ENCODE results near the gene CCDC60. TPM values are rescaled to one million over a fixed set of nuclear protein-coding genes. Genes with fewer than 3 reads are reported as not detected.

Gene CCDC60
- total RNA-seq, 2 experiments from 2014 or later: not detected

DNA sequence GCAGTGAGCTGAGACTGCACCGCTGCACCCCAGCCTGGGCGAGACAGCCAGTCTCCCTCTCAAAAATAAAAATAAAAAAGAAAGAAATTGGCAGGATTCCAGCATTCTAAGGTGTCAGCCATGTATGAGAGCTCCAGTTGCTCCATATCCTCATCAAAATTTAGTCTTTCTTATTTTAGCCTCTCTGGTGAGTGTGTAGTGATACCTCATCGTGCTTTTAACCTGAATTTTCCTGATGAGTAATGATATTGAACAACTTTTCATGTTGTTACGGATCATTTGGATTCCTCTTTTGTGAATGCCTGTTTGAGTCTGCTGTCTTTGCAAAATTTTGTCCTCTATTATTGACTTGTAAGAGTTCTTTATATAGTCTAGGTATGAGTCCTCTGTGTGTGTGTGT, 28.5 kb downstream of the CCDC60 start:
- Mint-ChIP-seq H3K27me3 (peaks cover 2% of the 10 kb centered on the region), H3K27ac (no peak overlapping the region), H3K36me3 (no peaks in the 10 kb centered on the region), H3K4me1 (no peaks in the 10 kb centered on the region), H3K9me3 (peaks cover 2% of the 10 kb centered on the region), H3K4me3 (no peak overlapping the region)
- ATAC-seq (ENCODE audit: low read depth) (no peak), DNase-seq (no peak)
- POLR2A ChIA-PET: interaction anchor here (0.7 kb wide), 1 partner anchor 395 kb away, joined by 3 read pairs; no protein-coding TSS in a partner anchor

DNA sequence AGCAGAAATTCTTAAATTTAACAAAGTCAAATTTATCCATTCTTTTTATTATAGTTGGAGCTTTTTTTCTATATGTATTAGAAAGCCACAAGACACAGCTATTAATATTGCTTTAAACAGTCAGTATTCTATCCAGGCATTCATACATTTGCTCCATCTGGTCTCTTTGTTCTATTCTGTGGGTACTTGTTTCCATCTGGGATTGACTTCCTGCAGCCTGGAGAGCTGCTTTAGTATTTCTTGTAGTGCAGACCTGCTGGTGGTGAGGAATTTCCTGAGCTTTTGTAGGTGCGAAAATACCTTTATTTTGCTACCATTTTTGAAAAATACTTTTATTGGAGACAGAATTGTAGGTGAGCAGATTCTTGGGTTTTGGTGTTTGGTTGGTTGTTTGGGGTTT, 29.0 kb downstream of the CCDC60 start:
- no peak for ATAC-seq (ENCODE audit: low read depth)
- Mint-ChIP-seq H3K4me3 (no peak overlapping the region), H3K36me3 (no peaks in the 10 kb centered on the region)

DNA sequence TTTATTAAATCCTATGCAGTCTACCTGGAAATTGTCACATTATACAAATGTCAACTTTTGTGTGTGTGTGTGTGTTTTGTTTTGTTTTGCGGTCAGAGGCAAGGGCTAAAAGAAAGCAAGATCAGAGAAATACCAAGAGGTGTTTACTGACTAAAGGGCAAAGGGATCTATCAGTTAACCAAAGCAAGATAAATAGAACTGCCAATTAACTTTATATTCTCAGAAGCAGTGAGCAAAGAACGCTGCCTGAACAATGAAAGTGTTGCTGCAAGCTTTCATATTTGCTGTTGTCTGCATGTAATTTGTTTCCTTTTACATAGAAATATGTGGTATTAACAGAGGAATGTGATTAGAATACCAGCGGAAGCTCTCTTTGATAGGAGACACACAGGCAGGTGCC, 30.9 kb downstream of the CCDC60 start:
- peaks cover 2% of the 10 kb centered on the region for H3K27me3 Mint-ChIP-seq
- POLR2A ChIA-PET: no interaction called here
- ATAC-seq (ENCODE audit: low read depth) (no peak), DNase-seq (no peak)
- H3K4me1 Mint-ChIP-seq: no peaks in the 10 kb centered on the region
- H3K4me3 Mint-ChIP-seq: no peak overlapping the region
- H3K36me3 Mint-ChIP-seq: no peaks in the 10 kb centered on the region
- peaks cover 2% of the 10 kb centered on the region for H3K9me3 Mint-ChIP-seq
- H3K27ac Mint-ChIP-seq: no peak overlapping the region

More for the DNA sequence above, 29.0 kb downstream of the CCDC60 start:
- POLR2A ChIA-PET: interaction anchor here (0.7 kb wide), 1 partner anchor 394 kb away, joined by 3 read pairs; no protein-coding TSS in a partner anchor
- Mint-ChIP-seq H3K4me1 (no peaks in the 10 kb centered on the region), H3K9me3 (peaks cover 2% of the 10 kb centered on the region), H3K27ac (no peak overlapping the region), H3K27me3 (peaks cover 2% of the 10 kb centered on the region)
- no peak for DNase-seq

DNA sequence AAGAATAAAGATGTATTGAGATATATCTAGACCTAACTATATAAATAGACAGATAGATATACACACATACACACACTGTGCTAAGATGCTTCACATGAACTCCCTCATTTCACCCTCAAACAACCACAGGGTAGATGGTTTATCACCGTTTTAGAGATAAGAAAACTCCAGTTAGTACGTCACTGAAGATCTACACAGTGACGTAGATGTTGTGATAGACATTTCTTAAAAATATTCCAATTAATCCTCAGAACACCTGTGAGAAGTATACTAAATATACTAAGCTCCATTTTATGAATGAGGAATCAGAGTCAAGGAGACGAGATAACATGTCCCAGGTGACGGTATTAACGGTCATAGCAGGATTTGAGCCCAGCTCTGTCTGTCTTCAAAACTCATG, 31.5 kb downstream of the CCDC60 start:
- Mint-ChIP-seq H3K27ac (no peak overlapping the region), H3K4me1 (no peaks in the 10 kb centered on the region), H3K36me3 (no peaks in the 10 kb centered on the region), H3K27me3 (peaks cover 2% of the 10 kb centered on the region), H3K4me3 (no peak overlapping the region), H3K9me3 (peaks cover 2% of the 10 kb centered on the region)
- DNase-seq (no peak), ATAC-seq (ENCODE audit: low read depth) (no peak)
- POLR2A ChIA-PET: no interaction called here

DNA sequence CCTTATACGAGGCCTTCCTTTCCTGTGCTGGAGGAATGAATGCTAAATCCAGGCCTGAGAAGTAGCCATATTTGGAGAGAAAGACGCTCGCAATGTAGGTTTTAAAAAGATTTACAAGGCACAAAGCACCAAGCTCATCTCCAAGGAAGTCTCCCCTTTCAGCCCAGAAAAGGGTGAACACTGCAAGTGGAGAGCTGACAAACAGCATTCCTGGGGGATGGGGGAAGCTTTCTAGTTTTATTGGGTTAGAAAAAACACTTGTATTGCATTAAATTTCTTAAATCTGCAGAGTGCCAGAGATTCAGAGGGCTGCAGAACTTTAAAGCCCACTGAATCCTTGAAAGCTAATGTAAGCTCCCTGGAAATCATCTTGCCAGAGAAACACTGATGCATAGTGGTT, 34.6 kb downstream of the CCDC60 start:
- Mint-ChIP-seq H3K27me3 (peaks cover 2% of the 10 kb centered on the region), H3K9me3 (no peaks in the 10 kb centered on the region), H3K4me3 (no peak overlapping the region), H3K27ac (no peak overlapping the region), H3K36me3 (no peaks in the 10 kb centered on the region), H3K4me1 (no peaks in the 10 kb centered on the region)
- ATAC-seq (ENCODE audit: low read depth) (no peak), DNase-seq (no peak)
- POLR2A ChIA-PET: no interaction called here

DNA sequence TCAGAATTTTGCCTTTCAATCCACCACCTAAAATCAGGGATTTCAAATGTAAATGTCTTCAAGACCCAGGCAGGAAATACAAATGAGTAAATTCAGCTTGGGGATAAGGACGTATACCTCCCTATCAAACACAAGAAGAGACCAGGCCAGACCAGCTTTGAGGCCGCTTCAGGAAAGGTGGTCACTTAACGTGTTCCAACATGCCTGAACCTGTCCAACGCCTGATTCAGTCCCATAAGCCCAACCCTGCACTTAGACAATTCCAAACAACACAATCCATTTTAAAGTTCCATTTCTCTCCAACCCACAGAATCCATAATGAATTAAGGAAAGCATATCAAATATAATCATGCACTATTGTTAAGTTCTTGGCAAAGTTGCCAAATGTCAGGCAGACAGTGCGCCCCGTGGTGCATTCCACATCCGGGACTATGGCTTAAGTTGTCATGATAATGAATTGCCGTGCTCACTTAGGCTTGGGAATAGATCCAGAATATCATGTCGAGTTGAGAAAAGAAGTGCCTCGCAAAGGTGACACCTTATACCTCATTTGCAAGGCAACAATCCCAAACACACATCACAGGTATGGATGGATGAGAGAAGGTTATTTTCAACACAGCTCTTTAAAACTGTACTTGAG, 35.5 kb downstream of the CCDC60 start:
- POLR2A ChIA-PET: no interaction called here
- no peaks in the 10 kb centered on the region for H3K4me1 Mint-ChIP-seq
- no peaks in the 10 kb centered on the region for H3K9me3 Mint-ChIP-seq
- no peak for ATAC-seq (ENCODE audit: low read depth)
- no peaks in the 10 kb centered on the region for H3K36me3 Mint-ChIP-seq
- H3K4me3 Mint-ChIP-seq: no peak overlapping the region
- H3K27me3 Mint-ChIP-seq: no peaks in the 10 kb centered on the region
- no peak for DNase-seq
- H3K27ac Mint-ChIP-seq: no peak overlapping the region

DNA sequence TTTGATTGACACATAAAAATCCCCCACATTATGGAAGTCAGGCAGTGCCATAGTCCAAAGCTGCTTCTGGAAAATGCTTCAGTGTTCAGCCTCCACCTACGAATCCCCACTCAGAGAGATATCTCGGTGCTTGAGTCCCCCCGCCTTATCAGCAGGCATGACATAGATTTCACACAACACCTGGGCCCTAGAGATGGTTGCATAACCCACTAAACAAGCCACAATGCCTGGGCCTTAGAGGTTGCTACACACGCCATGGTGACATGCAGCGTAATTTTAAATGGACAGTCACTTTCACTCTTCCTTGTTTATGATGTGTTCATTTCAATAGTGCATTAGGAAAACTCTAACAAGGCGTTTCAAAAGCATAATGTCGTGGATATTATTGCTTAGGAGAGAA, 38.0 kb downstream of the CCDC60 start:
- no peak for ATAC-seq (ENCODE audit: low read depth)
- POLR2A ChIA-PET: no interaction called here
- no peak overlapping the region for H3K27ac Mint-ChIP-seq
- no peaks in the 10 kb centered on the region for H3K9me3 Mint-ChIP-seq
- no peak for DNase-seq
- no peak overlapping the region for H3K4me3 Mint-ChIP-seq
- peaks cover 2% of the 10 kb centered on the region for H3K27me3 Mint-ChIP-seq
- peaks cover 5% of the 10 kb centered on the region for H3K4me1 Mint-ChIP-seq
- H3K36me3 Mint-ChIP-seq: no peaks in the 10 kb centered on the region

DNA sequence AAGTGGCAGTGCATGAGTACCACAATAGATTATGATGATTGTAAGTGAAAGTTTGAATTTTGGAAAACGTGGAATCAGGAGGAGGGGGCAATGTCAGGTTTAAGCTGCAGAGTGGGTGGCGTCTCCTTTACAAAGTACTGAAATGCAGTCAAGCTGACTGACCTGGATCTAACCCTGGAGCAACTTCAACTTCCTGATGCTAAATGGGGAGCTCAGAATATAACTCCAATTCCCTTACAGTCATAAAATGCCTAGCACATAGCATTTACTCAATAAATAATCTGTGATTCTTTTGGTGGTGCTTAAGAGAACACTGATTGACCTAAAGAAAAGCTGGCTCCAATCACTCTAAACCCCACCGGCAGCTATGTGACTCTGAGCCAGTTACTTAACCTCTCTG, 38.5 kb downstream of the CCDC60 start:
- no peaks in the 10 kb centered on the region for H3K36me3 Mint-ChIP-seq
- peaks cover 5% of the 10 kb centered on the region for H3K4me1 Mint-ChIP-seq
- H3K4me3 Mint-ChIP-seq: no peak overlapping the region
- DNase-seq: no peak
- no peaks in the 10 kb centered on the region for H3K9me3 Mint-ChIP-seq
- POLR2A ChIA-PET: no interaction called here
- ATAC-seq (ENCODE audit: low read depth): no peak
- no peak overlapping the region for H3K27ac Mint-ChIP-seq
- H3K27me3 Mint-ChIP-seq: peaks cover 2% of the 10 kb centered on the region

DNA sequence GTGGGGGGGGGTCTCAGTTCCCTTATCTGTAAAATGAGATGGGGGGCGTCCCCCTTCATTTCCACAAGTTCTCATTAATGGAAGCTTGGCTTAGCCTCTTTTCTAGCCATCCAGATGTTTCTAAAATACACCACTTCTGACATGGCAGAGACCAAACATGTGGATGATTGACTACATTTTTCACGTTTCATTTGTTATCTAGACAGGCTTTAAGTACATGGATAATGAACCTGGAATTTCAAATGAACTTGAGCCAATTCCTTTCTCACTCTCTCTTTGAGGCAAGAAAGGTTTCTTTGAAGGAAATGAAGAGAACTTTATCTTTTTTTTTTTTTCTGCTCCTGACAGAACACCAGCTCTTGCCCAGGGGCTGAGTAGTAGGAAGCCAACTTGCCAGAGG, 39.1 kb downstream of the CCDC60 start:
- no peaks in the 10 kb centered on the region for H3K36me3 Mint-ChIP-seq
- H3K4me1 Mint-ChIP-seq: peaks cover 5% of the 10 kb centered on the region
- H3K9me3 Mint-ChIP-seq: no peaks in the 10 kb centered on the region
- no peak overlapping the region for H3K4me3 Mint-ChIP-seq
- H3K27ac Mint-ChIP-seq: no peak overlapping the region
- POLR2A ChIA-PET: no interaction called here
- ATAC-seq (ENCODE audit: low read depth): no peak
- no peak for DNase-seq
- H3K27me3 Mint-ChIP-seq: peaks cover 2% of the 10 kb centered on the region

DNA sequence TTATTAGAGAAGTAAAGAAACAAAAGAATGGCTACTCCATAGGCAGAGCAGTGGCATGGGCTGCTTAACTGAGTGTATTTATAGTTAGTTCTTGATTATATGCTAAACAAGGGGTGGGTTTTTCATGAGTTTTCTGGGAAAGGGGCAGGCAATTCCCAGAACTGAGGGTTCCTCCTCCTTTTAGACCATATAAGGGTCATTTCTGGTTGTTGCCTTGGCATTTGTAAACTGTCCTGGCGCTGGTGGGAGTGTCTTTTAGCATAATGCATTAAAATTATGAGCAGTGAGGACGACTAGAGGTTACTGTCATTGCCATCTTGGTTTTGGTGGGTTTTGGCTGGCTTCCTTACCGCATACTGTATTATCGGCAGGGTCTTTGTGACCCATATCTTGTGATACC, 40.1 kb downstream of the CCDC60 start:
- ATAC-seq (ENCODE audit: low read depth) (no peak), DNase-seq (no peak)
- Mint-ChIP-seq H3K4me1 (peaks cover 5% of the 10 kb centered on the region), H3K27me3 (peaks cover 2% of the 10 kb centered on the region), H3K9me3 (no peaks in the 10 kb centered on the region), H3K27ac (no peak overlapping the region), H3K4me3 (no peak overlapping the region), H3K36me3 (no peaks in the 10 kb centered on the region)
- POLR2A ChIA-PET: no interaction called here

DNA sequence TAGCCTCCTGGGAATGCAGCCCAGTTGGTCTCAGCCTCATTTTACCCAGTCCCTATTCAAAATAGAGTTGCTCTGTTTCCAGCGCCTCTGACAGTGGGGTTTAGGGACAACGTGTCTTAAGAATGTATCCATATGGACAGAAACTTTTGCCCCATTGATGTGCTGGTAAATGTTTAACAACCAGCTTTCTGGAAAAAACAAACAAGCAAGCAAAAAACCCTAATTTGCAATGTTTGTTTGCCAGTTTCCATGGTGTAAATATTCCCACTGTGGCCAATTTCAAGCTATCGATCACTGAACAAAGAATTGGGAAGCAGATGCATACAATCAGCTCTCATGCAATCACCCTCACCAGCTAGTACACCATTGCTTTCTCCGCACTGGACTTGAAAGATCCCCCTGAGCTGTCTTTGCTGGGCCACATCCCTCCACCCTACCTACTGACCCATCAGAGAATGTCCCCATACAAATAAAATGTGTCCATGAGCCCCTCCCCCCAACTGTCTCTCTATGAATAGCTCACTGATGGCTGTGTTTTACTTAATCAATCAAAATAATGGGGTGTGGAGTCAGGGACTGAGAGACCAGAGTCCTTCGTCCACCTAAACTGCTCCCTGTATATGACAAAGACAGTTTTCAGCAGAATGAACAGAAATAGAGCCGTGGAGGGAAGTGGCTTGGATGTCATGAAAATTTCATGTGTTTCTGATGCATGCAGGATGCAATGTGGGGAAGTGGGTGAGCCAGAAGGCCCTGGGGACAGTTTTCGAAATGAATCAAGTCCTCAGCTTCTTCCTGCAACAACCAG, 40.8 kb downstream of the CCDC60 start:
- Mint-ChIP-seq H3K36me3 (no peaks in the 10 kb centered on the region), H3K4me1 (peaks cover 5% of the 10 kb centered on the region), H3K27me3 (peaks cover 2% of the 10 kb centered on the region), H3K27ac (peak overlapping the region; percentile 42), H3K9me3 (no peaks in the 10 kb centered on the region), H3K4me3 (peak overlapping the region; percentile 41)
- DNase-seq (no peak), ATAC-seq (ENCODE audit: low read depth) (peak; percentile 77)
- POLR2A ChIA-PET: no interaction called here

DNA sequence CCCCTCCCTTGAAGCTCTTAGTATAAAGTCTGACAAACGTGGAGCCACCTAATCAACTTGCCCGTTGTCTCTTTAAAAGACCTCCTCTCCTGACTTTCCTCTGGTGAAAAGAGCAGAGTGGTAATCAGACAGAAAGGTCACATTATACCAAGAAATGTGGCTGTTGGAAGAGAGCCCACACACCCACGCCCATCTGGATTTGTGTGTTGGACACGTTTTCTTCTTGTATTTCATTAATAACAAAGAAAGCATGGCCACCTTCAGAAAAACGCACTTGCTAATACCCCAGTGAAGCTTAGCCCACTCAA, 41.3 kb downstream of the CCDC60 start:
- no peak for ATAC-seq (ENCODE audit: low read depth)
- peaks cover 2% of the 10 kb centered on the region for H3K27me3 Mint-ChIP-seq
- H3K9me3 Mint-ChIP-seq: no peaks in the 10 kb centered on the region
- DNase-seq: no peak
- H3K27ac Mint-ChIP-seq: peak overlapping the region; percentile 23
- POLR2A ChIA-PET: no interaction called here
- peaks cover 5% of the 10 kb centered on the region for H3K4me1 Mint-ChIP-seq
- peak overlapping the region; percentile 3 for H3K4me3 Mint-ChIP-seq
- no peaks in the 10 kb centered on the region for H3K36me3 Mint-ChIP-seq

DNA sequence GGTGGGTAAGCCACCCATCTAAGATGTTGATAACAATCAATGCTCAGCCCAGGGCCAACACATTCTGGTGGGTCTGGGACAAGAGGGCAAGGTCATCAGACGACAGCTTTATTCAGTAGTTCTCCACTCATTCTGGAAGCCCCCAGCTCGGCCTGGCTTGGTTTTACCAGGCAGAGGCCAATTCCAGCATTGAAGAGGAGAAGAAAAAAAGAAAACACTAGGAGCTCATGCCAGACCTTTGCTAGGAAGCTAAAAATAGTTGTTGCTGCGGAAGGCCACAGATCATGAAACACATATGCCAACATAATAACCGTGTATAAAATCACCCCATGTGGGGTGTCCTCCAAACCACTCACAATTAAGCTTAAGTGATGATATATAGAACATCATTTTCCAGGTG, 44.4 kb downstream of the CCDC60 start:
- DNase-seq (no peak), ATAC-seq (ENCODE audit: low read depth) (no peak)
- H3K27ac Mint-ChIP-seq: no peak overlapping the region
- H3K4me1 Mint-ChIP-seq: peaks cover 5% of the 10 kb centered on the region
- POLR2A ChIA-PET: no interaction called here
- H3K27me3 Mint-ChIP-seq: peaks cover 2% of the 10 kb centered on the region
- H3K36me3 Mint-ChIP-seq: peaks cover under 1% of the 10 kb centered on the region
- peaks cover under 1% of the 10 kb centered on the region for H3K9me3 Mint-ChIP-seq
- H3K4me3 Mint-ChIP-seq: no peak overlapping the region

DNA sequence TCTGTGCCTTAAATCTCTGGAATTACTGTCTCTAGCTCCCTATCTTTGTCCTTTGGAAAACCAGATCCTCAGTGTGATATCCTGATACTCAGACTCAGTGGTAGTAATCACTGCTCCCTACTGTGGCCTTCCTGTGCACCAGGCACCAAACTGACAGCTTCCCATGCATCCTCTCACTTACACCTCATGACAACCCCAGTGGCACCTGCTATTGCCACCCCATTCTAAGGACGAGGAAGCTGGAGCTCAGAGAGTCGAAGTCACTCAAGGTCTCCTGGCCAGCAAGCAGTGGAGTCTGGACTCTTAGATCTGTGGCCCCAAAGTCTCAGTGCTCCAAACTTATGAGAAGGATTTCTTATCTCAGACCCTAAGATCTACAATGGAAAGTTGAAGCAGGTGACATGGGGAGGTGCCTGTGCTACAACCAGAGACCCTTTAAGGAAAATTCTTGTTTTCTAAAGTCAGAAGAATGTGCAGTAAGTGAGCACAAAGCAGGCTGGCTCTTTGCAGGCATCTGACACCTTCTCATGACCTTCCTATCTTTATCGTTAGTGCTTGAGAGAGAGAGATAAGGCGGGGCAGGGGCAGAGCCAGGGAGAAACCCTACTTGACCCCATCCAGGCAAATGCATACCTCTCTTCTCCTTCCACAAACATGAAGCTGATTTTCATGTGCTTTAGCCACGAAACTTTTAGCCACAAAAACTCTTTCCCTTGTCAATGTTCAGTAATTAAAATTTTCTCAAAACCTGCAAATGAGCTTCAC, 47.1 kb downstream of the CCDC60 start:
- Mint-ChIP-seq H3K9me3 (peaks cover 2% of the 10 kb centered on the region), H3K36me3 (peaks cover 1% of the 10 kb centered on the region), H3K27ac (no peak overlapping the region), H3K4me1 (no peaks in the 10 kb centered on the region), H3K27me3 (no peaks in the 10 kb centered on the region), H3K4me3 (no peak overlapping the region)
- no peak for DNase-seq
- POLR2A ChIA-PET: no interaction called here
- no peak for ATAC-seq (ENCODE audit: low read depth)

Measured in activated naive CD8-positive, alpha-beta T cell treated with anti-CD3 and anti-CD28 coated beads, Interleukin-2, amount 10 ng/mL, durations not matched to agents 7 days and 5 days (primary cell).